Skin of body (tissue), 2 donors: Measurements from ENCODE around the gene CERS1. TPM values are rescaled to one million over a fixed set of nuclear protein-coding genes. Genes with fewer than 3 reads are reported as not detected.

ENCODE experiments used
- DNase-seq: peaks from one replicate; lab custom pipeline; 2025; lab: John Stamatoyannopoulos, UW
- total RNA-seq: library from RNA; depleted of rRNA; stranded (reverse); fragments of >200 nt; gene quantifications from one replicate; pipeline ENCODE4 v1.2.3, GENCODE V29; 2014

The CERS1 gene
- total RNA-seq, 1 donor from 2014 or later = 2.5 TPM

DNA sequence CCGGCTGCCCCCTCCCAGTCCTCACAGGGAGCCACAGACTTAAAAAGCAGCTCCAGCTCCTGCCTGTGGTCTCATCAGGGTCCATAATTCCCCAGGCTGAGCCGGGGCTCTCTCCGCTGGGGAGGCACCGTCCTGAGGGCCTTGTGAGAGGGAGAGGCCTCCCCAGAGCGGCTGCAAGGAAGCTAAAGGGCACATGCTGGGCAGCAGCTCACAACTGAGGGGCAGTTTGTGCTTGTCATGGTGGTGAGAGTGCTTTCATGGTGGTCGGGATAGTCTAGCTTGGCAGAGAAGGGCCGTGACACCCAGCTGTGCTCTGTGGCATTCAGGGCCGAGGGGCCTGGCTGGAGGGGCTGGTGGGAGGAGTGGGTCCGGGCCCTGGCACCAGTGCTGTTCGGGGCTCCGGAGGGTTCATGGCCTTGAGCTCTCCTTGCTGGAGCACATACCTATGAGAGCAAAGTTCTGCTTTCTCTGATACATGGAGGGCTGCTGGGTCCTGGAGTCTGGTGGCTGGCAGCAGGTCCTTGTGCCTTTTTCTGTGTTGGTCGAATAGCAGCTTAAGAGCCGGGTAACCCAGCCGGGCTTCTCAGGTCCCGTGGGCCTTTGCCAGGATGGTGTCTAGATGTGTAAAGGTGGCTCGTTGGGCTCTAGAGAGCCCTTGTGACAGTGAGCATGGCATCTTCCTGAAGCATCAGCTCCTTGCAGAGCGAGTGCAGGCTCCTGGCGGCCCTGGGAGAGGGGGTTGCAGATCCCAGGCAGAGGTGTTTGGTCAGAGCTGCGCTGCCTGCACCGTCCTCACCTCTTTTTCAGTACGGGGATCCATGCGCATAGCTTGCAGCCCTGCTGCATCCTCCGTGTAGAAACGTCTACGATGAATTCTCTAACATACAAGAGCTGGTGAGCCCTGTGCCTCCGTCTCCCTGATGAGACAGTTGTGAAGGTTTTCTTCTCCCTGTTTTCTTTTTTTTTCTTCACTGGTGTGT lies 55.4 kb downstream of the CERS1 start:
- DNase-seq = no peak

DNA sequence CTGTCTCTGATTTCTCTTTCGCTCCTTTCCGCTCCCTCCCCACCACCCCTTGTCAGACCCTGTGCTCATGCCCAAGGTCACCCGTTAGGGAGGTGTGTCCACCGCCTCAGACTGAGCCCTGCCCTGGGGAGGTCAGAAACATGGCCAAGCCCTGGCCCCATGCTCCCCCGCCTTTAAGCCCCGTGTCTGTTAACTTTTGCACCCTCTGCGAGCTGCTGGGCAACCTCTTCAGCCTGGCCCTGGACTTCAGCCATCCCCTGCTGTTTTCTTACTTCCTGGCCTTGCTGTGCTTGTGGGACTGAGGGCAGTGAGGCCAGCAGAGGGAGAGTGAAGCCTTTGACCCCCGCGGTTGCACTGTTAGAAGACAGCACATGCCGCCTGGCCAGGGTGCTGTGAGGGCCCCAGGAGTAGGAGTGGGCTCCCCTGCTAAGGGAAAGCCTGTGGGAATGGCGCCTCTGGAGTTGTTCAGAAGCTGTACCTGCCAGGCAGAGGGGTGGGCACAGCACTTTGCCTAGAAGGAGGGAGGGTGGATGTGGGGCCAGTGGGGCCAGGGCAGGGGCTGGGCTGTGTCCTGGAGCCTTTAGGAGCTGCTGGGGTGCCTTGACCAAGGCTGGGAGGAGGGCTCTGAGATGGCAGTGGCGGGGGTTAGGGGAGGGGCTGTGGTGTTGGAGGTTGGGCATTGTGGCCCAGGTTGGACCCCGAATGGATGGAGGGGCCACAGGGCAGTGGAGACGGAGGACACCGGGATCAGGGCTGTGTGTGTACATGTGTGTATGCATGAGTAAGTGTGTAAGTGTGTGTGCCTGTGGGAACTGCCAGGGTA lies 56.3 kb downstream of the CERS1 start:
- DNase-seq = no peak

DNA sequence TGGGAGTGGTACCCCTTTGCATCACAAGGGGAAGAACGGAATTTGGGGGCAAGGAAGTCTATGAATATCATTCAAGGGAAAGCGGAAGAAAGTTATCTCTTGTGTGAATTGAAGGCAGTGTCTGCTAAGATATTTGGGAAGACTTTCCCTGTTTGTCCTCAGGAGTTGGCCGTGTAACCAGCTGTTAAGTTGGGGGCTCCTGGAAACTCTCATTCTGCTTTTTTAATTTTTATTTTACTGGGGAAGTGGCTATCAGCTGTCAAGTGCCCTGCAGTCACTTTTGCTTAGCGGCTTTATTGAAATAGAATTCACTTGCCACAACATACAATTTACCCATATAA lies 61.3 kb downstream of the CERS1 start:
- DNase-seq = no peak

DNA sequence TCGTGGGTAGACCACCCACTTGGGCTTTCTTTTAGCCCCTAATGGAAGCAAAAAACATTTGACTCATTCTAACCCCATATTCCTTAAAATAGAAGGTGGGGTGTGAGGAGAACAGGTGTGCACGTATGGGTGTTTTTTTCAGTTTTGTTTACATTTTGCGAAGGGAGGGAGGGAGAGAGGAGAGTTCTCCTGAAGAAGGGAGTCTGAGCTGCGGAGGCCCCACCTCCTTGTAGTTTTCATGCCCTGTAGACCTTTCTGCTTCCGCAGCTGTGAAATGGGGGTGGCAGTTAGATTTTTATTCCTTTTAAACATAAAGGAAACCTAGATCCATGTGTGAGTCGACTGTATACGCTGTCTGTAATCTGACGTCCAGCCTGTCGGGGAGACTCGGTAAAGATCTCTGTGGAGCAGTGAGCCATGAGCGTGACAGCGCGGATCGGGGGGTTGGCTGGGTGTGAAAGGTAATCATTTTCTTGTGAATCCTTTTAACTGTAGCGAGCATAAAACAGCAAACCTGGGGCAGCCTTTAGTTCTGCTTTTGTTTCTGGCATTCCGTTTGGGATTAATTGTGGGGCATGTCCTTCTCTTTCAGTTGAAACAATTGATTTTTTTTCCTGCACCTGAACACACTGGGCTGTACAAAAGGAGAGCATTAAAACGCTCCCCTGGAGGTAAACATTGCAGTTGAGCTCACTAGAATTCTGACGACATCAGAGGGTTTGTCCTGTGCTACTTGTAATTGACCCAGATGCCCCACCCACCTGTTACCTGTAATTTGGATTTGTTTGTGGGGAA lies 61.9 kb downstream of the CERS1 start:
- no peak for DNase-seq

DNA sequence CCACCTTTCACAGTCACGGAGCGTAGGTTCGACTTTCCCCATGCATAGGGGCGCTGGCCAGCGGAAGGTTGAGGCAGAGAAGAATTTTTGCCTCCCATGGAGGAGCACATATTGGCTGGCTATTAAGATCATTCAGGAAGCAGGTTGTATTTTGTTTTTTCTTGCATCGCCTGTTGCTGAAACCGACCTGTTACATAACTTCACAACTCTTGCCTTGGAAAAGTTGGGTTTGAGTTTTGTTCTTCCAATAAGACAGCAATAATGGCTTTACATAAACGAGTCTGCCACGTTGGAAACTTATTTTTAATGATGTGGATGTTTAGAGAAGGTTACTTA lies 62.8 kb downstream of the CERS1 start:
- DNase-seq = no peak

DNA sequence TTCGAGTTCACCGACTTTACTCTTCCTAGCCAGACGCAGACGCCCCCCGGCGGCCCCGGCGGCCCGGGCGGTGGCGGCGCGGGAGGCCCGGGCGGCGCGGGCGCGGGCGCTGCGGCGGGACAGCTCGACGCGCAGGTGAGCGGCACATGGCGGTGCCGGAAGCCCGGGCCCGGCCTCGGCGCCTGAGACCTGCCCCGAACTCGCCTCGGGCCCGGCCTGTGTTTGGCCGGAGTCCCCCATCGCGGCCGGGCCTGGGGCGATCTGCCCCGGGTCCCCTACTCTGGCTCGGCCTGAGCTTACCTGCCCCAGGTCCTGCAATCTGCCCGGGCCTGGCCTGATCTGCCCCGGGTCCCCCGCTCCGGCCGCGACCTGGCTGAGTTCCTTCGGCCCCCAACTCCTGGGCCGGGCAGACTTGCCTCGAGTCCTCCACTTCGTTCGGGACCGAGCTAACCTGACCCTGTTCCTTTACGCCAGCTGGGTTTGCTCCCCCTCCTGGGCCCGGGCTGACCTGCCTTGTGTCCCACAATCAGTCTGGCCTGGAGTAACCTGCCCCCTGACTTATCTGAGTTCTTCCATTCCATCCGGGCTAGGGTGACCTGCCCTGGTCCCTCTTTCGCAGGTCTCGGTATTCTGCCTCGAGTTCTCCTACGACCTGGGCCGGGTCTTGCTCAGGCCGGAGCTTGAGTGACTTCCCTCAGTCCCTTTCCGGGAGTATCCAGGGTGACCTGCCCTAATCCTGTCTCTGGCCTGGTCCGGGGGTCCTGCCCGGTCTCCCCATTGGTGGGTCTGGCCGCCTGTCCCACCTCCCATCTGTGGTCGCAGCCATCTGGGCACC lies 63.4 kb downstream of the CERS1 start:
- no peak for DNase-seq

DNA sequence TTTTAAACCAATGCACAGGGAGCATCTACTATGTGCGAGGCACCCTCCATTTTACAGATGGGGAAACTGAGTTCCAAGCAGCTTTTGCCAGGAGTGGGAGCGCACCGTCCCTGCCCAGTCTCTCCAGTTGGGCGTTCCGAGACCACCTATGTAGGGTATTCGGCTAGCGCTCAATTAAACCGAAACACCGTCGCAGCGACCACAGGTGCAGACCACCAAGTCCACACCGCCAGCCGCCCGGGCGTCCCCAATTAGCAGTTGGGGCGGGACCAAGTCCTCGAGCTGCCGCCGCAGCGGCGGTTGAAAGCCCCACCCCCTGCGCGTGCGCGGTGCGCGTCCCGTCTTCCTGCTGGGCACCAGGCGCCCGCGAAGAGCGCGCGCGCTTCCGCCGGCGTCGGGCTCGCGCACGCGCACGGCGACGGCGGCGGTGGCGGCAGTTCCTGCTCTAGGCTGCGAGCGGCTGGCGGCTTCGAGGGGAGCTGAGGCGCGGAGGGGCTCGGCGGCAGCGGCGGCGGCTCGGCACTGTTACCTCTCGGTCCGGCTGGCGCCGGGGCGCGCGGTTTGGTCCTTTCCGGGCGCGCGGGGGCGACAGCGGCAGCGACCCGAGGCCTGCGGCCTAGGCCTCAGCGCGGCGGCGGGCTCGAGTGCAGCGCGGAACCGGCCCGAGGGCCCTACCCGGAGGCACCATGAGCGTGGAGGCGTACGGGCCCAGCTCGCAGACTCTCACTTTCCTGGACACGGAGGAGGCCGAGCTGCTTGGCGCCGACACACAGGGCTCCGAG lies 64.2 kb downstream of the CERS1 start, which contains the start of gene UPF1:
Gene UPF1 (plus strand): TSS at position 436 of the 782 bp plus-strand sequence. CDS start 251 bp downstream, at position 687.
- DNase-seq = peak; percentile 83

DNA sequence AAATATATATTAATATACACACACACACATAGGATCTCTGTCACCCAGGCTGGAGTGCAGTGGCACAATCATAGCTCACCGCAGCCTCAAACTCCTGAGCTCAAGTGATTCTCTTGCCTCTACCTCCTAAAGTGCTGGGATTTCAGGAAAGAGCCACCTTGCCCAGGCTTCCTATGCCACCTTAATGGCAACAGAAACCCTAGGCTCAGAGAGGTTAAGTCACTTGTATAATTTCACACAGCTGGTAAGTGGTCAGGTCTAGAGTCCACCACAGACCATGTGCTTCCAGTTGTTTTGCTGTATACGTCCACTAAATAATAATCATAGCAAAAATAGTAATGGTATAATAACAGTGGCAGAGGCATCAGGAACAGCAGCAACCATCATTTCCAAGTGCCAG lies 65.5 kb downstream of the CERS1 start:
- DNase-seq = no peak

DNA sequence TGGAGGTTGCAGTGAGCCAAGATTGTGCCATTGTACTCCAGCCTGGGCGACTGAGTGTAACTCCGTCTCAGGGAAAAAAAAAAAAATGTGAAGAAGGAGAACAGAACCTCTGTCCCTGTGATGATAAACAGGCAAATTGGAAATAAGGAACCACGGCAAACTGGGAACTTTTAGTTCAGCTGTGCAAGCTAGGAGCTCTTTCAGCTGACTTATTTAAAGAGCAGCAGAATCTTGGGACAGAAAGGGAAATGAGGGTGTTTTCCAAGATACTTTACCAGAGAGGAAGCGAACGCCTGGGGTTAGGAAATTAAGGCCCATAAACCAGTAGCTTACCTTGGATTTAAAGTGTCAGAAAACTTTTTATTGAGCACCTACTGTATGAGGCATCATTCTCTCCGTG lies 67.2 kb downstream of the CERS1 start:
- DNase-seq = no peak

Other genes with a start within 250 kb of the CERS1 start
- gene CRTC1, start 212.5 kb downstream of the CERS1 start, total RNA-seq = 3.2 TPM
- 10.9 TPM for gene COMP, start 104.9 kb downstream of the CERS1 start, total RNA-seq
- gene UPF1, start 64.2 kb downstream of the CERS1 start, total RNA-seq = 46.7 TPM
- 54.6 TPM for gene COPE, start 23.2 kb upstream of the CERS1 start, total RNA-seq
- 31.8 TPM for gene DDX49, start 23.6 kb upstream of the CERS1 start, total RNA-seq
- 18.8 TPM for gene HOMER3, start 45.1 kb upstream of the CERS1 start, total RNA-seq
- gene SUGP2, start 137.4 kb upstream of the CERS1 start, total RNA-seq = 33.5 TPM
- gene ARMC6, start 137.4 kb upstream of the CERS1 start, total RNA-seq = 15.5 TPM
- gene SLC25A42, start 167.8 kb upstream of the CERS1 start, total RNA-seq = 6.7 TPM
- 9.7 TPM for gene TMEM161A, start 242.3 kb upstream of the CERS1 start, total RNA-seq